ENCODE measurements around the gene DVL2.

DNA sequence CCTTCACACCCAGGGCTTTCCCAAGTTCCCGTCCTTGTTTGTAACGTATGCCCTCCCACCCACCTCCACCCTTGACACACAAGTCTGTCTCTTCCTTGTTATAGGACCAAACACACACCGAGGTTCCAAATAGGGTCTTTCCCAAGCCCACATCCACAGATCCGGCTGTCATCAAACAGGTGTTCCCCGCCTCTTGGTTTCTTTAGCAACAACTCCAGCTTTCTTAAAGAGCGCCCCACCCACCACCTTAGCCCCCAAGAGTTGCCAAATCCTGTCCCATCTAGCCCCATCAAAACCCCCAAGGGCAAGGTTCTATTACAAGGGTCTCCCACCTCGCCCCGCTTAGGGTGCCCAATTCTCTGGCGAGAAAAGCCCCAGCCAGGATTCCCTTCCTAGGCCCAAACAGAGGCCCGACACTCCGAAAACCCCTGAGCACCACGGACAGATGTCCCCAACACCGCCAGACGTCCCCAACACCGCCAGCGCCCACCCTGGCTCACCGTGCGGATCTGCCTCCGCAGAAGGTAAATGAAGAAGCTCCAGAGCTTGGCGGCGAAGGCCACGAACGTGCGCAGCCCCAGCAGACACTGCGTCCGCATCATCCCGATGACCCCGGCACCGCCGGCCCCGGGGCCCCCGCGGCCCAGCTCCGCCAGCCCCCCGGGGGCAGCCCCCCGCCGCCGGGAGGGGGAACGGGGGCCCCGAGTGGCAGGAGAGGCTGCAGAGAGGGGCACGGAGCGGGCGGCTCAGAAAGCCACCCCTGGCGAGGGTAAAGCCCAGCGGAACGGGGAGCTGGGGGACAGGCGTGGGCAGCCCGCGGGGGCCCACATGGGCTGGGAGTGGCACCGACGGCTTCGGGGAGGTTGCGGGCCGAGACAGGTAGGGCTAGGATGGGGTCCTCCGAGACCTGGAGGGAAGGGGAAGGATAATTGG, 16.6 kb upstream of the DVL2 start:
- TF ChIP-seq, protein P1, sequence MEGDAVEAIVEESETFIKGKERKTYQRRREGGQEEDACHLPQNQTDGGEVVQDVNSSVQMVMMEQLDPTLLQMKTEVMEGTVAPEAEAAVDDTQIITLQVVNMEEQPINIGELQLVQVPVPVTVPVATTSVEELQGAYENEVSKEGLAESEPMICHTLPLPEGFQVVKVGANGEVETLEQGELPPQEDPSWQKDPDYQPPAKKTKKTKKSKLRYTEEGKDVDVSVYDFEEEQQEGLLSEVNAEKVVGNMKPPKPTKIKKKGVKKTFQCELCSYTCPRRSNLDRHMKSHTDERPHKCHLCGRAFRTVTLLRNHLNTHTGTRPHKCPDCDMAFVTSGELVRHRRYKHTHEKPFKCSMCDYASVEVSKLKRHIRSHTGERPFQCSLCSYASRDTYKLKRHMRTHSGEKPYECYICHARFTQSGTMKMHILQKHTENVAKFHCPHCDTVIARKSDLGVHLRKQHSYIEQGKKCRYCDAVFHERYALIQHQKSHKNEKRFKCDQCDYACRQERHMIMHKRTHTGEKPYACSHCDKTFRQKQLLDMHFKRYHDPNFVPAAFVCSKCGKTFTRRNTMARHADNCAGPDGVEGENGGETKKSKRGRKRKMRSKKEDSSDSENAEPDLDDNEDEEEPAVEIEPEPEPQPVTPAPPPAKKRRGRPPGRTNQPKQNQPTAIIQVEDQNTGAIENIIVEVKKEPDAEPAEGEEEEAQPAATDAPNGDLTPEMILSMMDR (IDR thresholded peaks at IDR 0.05): no peak
- TF ChIP-seq POLR2A (IDR thresholded peaks at IDR 0.05): no peak
- TF ChIP-seq POLR2AphosphoS5 (IDR thresholded peaks at IDR 0.05): no peak
- TF ChIP-seq EP300 (IDR thresholded peaks at IDR 0.05): no peak

Data from sigmoid colon (tissue), 4 donors.